Measurements from ENCODE around the gene CSF2.

The CSF2 gene

GRCh38 chr5:132082329-132083023, 8.9 kb downstream of the CSF2 start:
- Histone ChIP-seq H3K4me1 (ENCODE audit: control insufficient read depth, insufficient read depth, low read length) (peaks cover 14% of the 10 kb centered on the region), H3K27me3 (replicated peaks; ENCODE audit: control insufficient read depth, insufficient read depth, low read length) (no peaks in the 10 kb centered on the region), H3K4me3 (ENCODE audit: low read length) (no peak overlapping the region), H3K9ac (ENCODE audit: low read length) (no peak overlapping the region), H3K9me3 (ENCODE audit: control insufficient read depth, low read length) (no peaks in the 10 kb centered on the region), H3K36me3 (ENCODE audit: control insufficient read depth, insufficient read depth, low read length, severe bottlenecking) (no peaks in the 10 kb centered on the region)
- no peak for DNase-seq (ENCODE audit: low read depth)

GRCh38 chr5:132083071-132083678, 9.6 kb downstream of the CSF2 start:
- H3K27me3 ChIP-seq (replicated peaks; ENCODE audit: control insufficient read depth, insufficient read depth, low read length): no peaks in the 10 kb centered on the region
- H3K4me3 ChIP-seq (ENCODE audit: low read length): no peak overlapping the region
- no peaks in the 10 kb centered on the region for H3K36me3 ChIP-seq (ENCODE audit: control insufficient read depth, insufficient read depth, low read length, severe bottlenecking)
- H3K4me1 ChIP-seq (ENCODE audit: control insufficient read depth, insufficient read depth, low read length): peaks cover 14% of the 10 kb centered on the region
- no peak overlapping the region for H3K9ac ChIP-seq (ENCODE audit: low read length)
- no peaks in the 10 kb centered on the region for H3K9me3 ChIP-seq (ENCODE audit: control insufficient read depth, low read length)
- no peak for DNase-seq (ENCODE audit: low read depth)

DNA sequence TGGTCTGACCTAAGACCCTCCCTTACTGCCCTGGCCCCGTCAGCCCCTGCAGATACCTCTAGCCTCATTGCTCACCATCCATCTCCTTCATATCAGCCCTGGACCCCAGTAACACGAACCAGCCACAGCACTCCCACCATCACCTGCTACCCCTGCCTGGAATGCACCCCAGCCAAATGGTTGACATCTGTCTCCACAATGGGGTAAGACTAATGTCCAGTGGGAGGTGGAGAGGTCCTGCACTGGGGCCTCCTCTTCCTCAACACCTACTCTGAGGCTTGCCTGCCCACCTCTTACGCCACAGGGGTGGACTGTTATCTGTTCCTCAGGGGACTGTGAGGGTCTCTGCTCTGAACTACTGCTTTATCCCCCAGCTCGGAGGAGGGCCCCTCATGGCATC, 12.1 kb downstream of the CSF2 start:
- no peak for DNase-seq (ENCODE audit: low read depth)
- no peaks in the 10 kb centered on the region for H3K27me3 ChIP-seq (replicated peaks; ENCODE audit: control insufficient read depth, insufficient read depth, low read length)
- H3K9me3 ChIP-seq (ENCODE audit: control insufficient read depth, low read length): no peaks in the 10 kb centered on the region
- no peak overlapping the region for H3K4me3 ChIP-seq (ENCODE audit: low read length)
- H3K4me1 ChIP-seq (ENCODE audit: control insufficient read depth, insufficient read depth, low read length): peaks cover 20% of the 10 kb centered on the region
- no peak overlapping the region for H3K9ac ChIP-seq (ENCODE audit: low read length)
- no peaks in the 10 kb centered on the region for H3K36me3 ChIP-seq (ENCODE audit: control insufficient read depth, insufficient read depth, low read length, severe bottlenecking)

- Histone ChIP-seq H3K4me1 (ENCODE audit: control insufficient read depth, insufficient read depth, low read length) (peaks cover 20% of the 10 kb centered on the region), H3K9ac (ENCODE audit: low read length) (no peak overlapping the region), H3K9me3 (ENCODE audit: control insufficient read depth, low read length) (no peaks in the 10 kb centered on the region), H3K36me3 (ENCODE audit: control insufficient read depth, insufficient read depth, low read length, severe bottlenecking) (no peaks in the 10 kb centered on the region), H3K27me3 (replicated peaks; ENCODE audit: control insufficient read depth, insufficient read depth, low read length) (no peaks in the 10 kb centered on the region), H3K4me3 (ENCODE audit: low read length) (no peak overlapping the region)
- DNase-seq (ENCODE audit: low read depth): peak; percentile 52
Measured at GRCh38 chr5:132086277-132086794, 12.7 kb downstream of the CSF2 start.

- no peak for DNase-seq (ENCODE audit: low read depth)
- H3K9me3 ChIP-seq (ENCODE audit: control insufficient read depth, low read length): no peaks in the 10 kb centered on the region
- H3K4me3 ChIP-seq (ENCODE audit: low read length): no peak overlapping the region
- H3K4me1 ChIP-seq (ENCODE audit: control insufficient read depth, insufficient read depth, low read length): peaks cover 20% of the 10 kb centered on the region
- H3K9ac ChIP-seq (ENCODE audit: low read length): no peak overlapping the region
- H3K27me3 ChIP-seq (replicated peaks; ENCODE audit: control insufficient read depth, insufficient read depth, low read length): no peaks in the 10 kb centered on the region
- H3K36me3 ChIP-seq (ENCODE audit: control insufficient read depth, insufficient read depth, low read length, severe bottlenecking): no peaks in the 10 kb centered on the region
Measured at GRCh38 chr5:132087176-132087575, 13.6 kb downstream of the CSF2 start.

GRCh38 chr5:132087661-132088060, 14.1 kb downstream of the CSF2 start:
- DNase-seq (ENCODE audit: low read depth): no peak
- Histone ChIP-seq H3K4me3 (ENCODE audit: low read length) (no peak overlapping the region), H3K9me3 (ENCODE audit: control insufficient read depth, low read length) (no peaks in the 10 kb centered on the region), H3K27me3 (replicated peaks; ENCODE audit: control insufficient read depth, insufficient read depth, low read length) (no peaks in the 10 kb centered on the region), H3K36me3 (ENCODE audit: control insufficient read depth, insufficient read depth, low read length, severe bottlenecking) (no peaks in the 10 kb centered on the region), H3K4me1 (ENCODE audit: control insufficient read depth, insufficient read depth, low read length) (peaks cover 20% of the 10 kb centered on the region), H3K9ac (ENCODE audit: low read length) (no peak overlapping the region)

GRCh38 chr5:132089363-132089762, 15.8 kb downstream of the CSF2 start:
- Histone ChIP-seq H3K4me3 (ENCODE audit: low read length) (no peak overlapping the region), H3K9me3 (ENCODE audit: control insufficient read depth, low read length) (no peaks in the 10 kb centered on the region), H3K4me1 (ENCODE audit: control insufficient read depth, insufficient read depth, low read length) (peaks cover 23% of the 10 kb centered on the region), H3K27me3 (replicated peaks; ENCODE audit: control insufficient read depth, insufficient read depth, low read length) (no peaks in the 10 kb centered on the region), H3K36me3 (ENCODE audit: control insufficient read depth, insufficient read depth, low read length, severe bottlenecking) (no peaks in the 10 kb centered on the region), H3K9ac (ENCODE audit: low read length) (no peak overlapping the region)
- no peak for DNase-seq (ENCODE audit: low read depth)

- Histone ChIP-seq H3K36me3 (ENCODE audit: control insufficient read depth, insufficient read depth, low read length, severe bottlenecking) (no peaks in the 10 kb centered on the region), H3K27me3 (replicated peaks; ENCODE audit: control insufficient read depth, insufficient read depth, low read length) (no peaks in the 10 kb centered on the region), H3K4me1 (ENCODE audit: control insufficient read depth, insufficient read depth, low read length) (peaks cover 30% of the 10 kb centered on the region), H3K4me3 (ENCODE audit: low read length) (no peak overlapping the region), H3K9ac (ENCODE audit: low read length) (no peak overlapping the region), H3K9me3 (ENCODE audit: control insufficient read depth, low read length) (no peaks in the 10 kb centered on the region)
- DNase-seq (ENCODE audit: low read depth): peak; percentile 65
Measured at GRCh38 chr5:132090107-132090506, 16.5 kb downstream of the CSF2 start.

DNA sequence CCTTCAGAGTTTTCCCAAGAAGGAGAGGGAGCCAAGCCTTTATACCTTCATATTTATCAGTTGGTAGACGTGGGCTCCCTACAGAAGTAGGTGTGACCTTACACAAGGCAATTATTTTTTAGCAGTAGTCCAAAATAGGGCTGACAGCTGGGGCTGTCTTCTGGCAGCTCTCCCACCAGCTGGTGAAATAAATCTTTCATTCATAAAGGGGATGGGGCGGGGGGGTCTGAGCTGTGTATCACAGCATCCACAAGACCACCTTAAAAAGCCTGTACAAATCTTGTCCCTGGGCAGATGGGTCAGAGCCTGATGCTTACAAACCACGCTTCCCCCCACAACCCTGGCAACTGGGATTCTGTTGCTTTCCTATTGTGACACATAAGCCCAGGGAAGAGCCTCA, 19.7 kb downstream of the CSF2 start:
- Histone ChIP-seq H3K27me3 (replicated peaks; ENCODE audit: control insufficient read depth, insufficient read depth, low read length) (no peaks in the 10 kb centered on the region), H3K9ac (ENCODE audit: low read length) (no peak overlapping the region), H3K9me3 (ENCODE audit: control insufficient read depth, low read length) (no peaks in the 10 kb centered on the region), H3K4me1 (ENCODE audit: control insufficient read depth, insufficient read depth, low read length) (peaks cover 20% of the 10 kb centered on the region), H3K36me3 (ENCODE audit: control insufficient read depth, insufficient read depth, low read length, severe bottlenecking) (no peaks in the 10 kb centered on the region), H3K4me3 (ENCODE audit: low read length) (no peak overlapping the region)
- DNase-seq (ENCODE audit: low read depth): no peak

GRCh38 chr5:132094393-132095076, 20.9 kb downstream of the CSF2 start:
- Histone ChIP-seq H3K27me3 (replicated peaks; ENCODE audit: control insufficient read depth, insufficient read depth, low read length) (no peaks in the 10 kb centered on the region), H3K9me3 (ENCODE audit: control insufficient read depth, low read length) (no peaks in the 10 kb centered on the region), H3K9ac (ENCODE audit: low read length) (no peak overlapping the region), H3K4me1 (ENCODE audit: control insufficient read depth, insufficient read depth, low read length) (peaks cover 24% of the 10 kb centered on the region), H3K4me3 (ENCODE audit: low read length) (no peak overlapping the region), H3K36me3 (ENCODE audit: control insufficient read depth, insufficient read depth, low read length, severe bottlenecking) (no peaks in the 10 kb centered on the region)
- DNase-seq (ENCODE audit: low read depth): peak; percentile 72

DNA sequence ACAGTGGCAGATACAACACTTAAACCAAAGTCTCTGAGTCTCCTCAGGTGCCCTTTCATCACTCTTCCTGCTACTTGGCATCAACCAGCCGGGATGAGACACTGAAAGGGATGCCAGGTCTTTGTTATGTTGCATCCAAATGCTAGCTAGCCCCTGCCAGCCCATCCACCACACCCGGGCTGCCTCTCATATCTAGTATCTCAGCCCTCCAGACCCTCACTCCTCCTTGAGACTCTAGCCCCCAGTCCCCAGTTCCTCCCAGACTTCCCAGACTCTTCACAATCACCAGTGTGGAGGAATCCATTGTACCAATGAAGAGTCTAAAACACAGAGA, 21.5 kb downstream of the CSF2 start:
- Histone ChIP-seq H3K36me3 (ENCODE audit: control insufficient read depth, insufficient read depth, low read length, severe bottlenecking) (no peaks in the 10 kb centered on the region), H3K4me3 (ENCODE audit: low read length) (no peak overlapping the region), H3K9me3 (ENCODE audit: control insufficient read depth, low read length) (no peaks in the 10 kb centered on the region), H3K9ac (ENCODE audit: low read length) (no peak overlapping the region), H3K4me1 (ENCODE audit: control insufficient read depth, insufficient read depth, low read length) (peaks cover 23% of the 10 kb centered on the region), H3K27me3 (replicated peaks; ENCODE audit: control insufficient read depth, insufficient read depth, low read length) (no peaks in the 10 kb centered on the region)
- no peak for DNase-seq (ENCODE audit: low read depth)

All from adipocyte (in vitro differentiated cells).